Epithelial cell of alveolus of lung (primary cell): ENCODE results near the gene UBE2L3. TPM values are rescaled to one million over a fixed set of nuclear protein-coding genes. Genes with fewer than 3 reads are reported as not detected.

Experiments used
- total RNA-seq: library from RNA; depleted of rRNA; stranded (reverse); fragments of >200 nt; gene quantifications from 2 replicates; pipeline ENCODE4 v1.2.1, GENCODE V29; 2015

Gene UBE2L3
- total RNA-seq: 66.1 and 70.3 TPM in 2 replicates

GRCh38 chr22:21567456-21568346, at the start of gene UBE2L3:
TSS of gene UBE2L3 (plus strand) at chr22:21567714. CDS start at chr22:21567745, 31 bp downstream.

GRCh38 chr22:21551361-21551760, 16.2 kb upstream of the UBE2L3 start, which contains the start of gene RIMBP3C:
TSS of gene RIMBP3C (minus strand) at chr22:21551461. CDS start at chr22:21550976, 485 bp downstream.

GRCh38 chr22:21629255-21630149, 62.0 kb downstream of the UBE2L3 start, which contains the start of gene YDJC:
TSS of gene YDJC (minus strand) at chr22:21630022. CDS start at chr22:21630014, 8 bp downstream.

GRCh38 chr22:21632237-21632895, 64.9 kb downstream of the UBE2L3 start, which contains the start of gene CCDC116:
TSS of gene CCDC116 (plus strand) at chr22:21632760. CDS start at chr22:21633182, 422 bp downstream.

GRCh38 chr22:21641789-21642583, 74.5 kb downstream of the UBE2L3 start, which contains the start of gene SDF2L1:
TSS of gene SDF2L1 (plus strand) at chr22:21642302. CDS start at chr22:21642337, 35 bp downstream.

Other genes with a start within 250 kb of the UBE2L3 start
- under 0.01 TPM in 1 of 2 replicates, not detected in the other for gene RIMBP3B, start 184.0 kb upstream of the UBE2L3 start, total RNA-seq
- 2.3 and 2.7 TPM in 2 replicates for gene HIC2, start 150.3 kb upstream of the UBE2L3 start, total RNA-seq
- gene TMEM191C, start 100.3 kb upstream of the UBE2L3 start, total RNA-seq: 0.13 and 3.8 TPM in 2 replicates
- under 0.01 TPM in 2 replicates for gene RIMBP3C, start 16.3 kb upstream of the UBE2L3 start, total RNA-seq
- 50.1 and 60.4 TPM in 2 replicates for gene YDJC, start 62.3 kb downstream of the UBE2L3 start, total RNA-seq
- 0.16 TPM in 1 of 2 replicates, not detected in the other for gene CCDC116, start 65.0 kb downstream of the UBE2L3 start, total RNA-seq
- gene SDF2L1, start 74.6 kb downstream of the UBE2L3 start, total RNA-seq: 24.3 and 87.4 TPM in 2 replicates
- gene PPIL2, start 98.3 kb downstream of the UBE2L3 start, total RNA-seq: 28.1 and 30.6 TPM in 2 replicates
- 0.52 and 4.1 TPM in 2 replicates for gene YPEL1, start 168.1 kb downstream of the UBE2L3 start, total RNA-seq